Fibroblast of lung (primary cell): ENCODE measurements around the gene USH2A. TPM values are rescaled to one million over a fixed set of nuclear protein-coding genes. Genes with fewer than 3 reads are reported as not detected.

Experiments used
- DNase-seq, 2 donors: peaks; one replicate each; pipeline versions ENCODE4 v3.0.0 to v3.0.0-alpha.2; 2010; ENCODE audit warnings: low read depth in 2 of 2
- H2AFZ ChIP-seq: 2 replicates; pipeline ENCODE4 v1.5.1; 2012; ENCODE audit warnings: low read length, control low read depth, inconsistent platforms
- H3K27ac ChIP-seq: 2 replicates; pipeline ENCODE4 v1.5.1; 2011; ENCODE audit warnings: low read length, control low read depth; ENCODE audit not compliant: insufficient read depth
- H3K27me3 ChIP-seq: 2 replicates; pipeline ENCODE4 v1.5.1; 2011; ENCODE audit warnings: mild to moderate bottlenecking, low read length; ENCODE audit not compliant: control insufficient read depth, insufficient read depth
- H3K36me3 ChIP-seq: 2 replicates; pipeline ENCODE4 v1.5.1; 2011; ENCODE audit warnings: low read length; ENCODE audit not compliant: control insufficient read depth, insufficient read depth
- H3K4me1 ChIP-seq: 2 replicates; pipeline ENCODE4 v1.5.1; 2011; ENCODE audit warnings: low read length; ENCODE audit not compliant: control insufficient read depth, insufficient read depth; ENCODE audit errors: extremely low read depth
- H3K4me2 ChIP-seq: 2 replicates; pipeline ENCODE4 v1.5.1; 2011; ENCODE audit warnings: low read length, control low read depth; ENCODE audit not compliant: insufficient read depth; ENCODE audit errors: extremely low read depth
- H3K4me3 ChIP-seq, 4 experiments: fragments of 200-600 bp in 1 of 4; sonication (generic) in 1 of 4; replicated peaks in 1 of 4; 2 replicates each; pipeline ENCODE4 v1.5.1; 2011 to 2016; ENCODE audit warnings: low read length in 4 of 4, low read depth in 3 of 4, mild to moderate bottlenecking in 3 of 4, control low read depth in 2 of 4, inconsistent platforms in 1 of 4, mixed read lengths in 1 of 4; ENCODE audit not compliant: insufficient read depth in 1 of 4; ENCODE audit errors: control extremely low read depth in 1 of 4
- H3K79me2 ChIP-seq: 2 replicates; pipeline ENCODE4 v1.5.1; 2012; ENCODE audit warnings: mild to moderate bottlenecking, low read length, inconsistent platforms; ENCODE audit not compliant: control insufficient read depth, insufficient read depth
- H3K9ac ChIP-seq: 2 replicates; pipeline ENCODE4 v1.5.1; 2011; ENCODE audit warnings: mild to moderate bottlenecking, low read length, control low read depth; ENCODE audit not compliant: insufficient read depth
- H3K9me3 ChIP-seq: 2 replicates; pipeline ENCODE4 v1.5.1; 2012; ENCODE audit warnings: low read depth, low read length; ENCODE audit not compliant: control insufficient read depth, insufficient read depth
- H4K20me1 ChIP-seq: 2 replicates; pipeline ENCODE4 v1.5.1; 2011; ENCODE audit warnings: low read length; ENCODE audit not compliant: control insufficient read depth, insufficient read depth; ENCODE audit errors: extremely low read depth
- CTCF ChIP-seq, 2 donors: IDR thresholded peaks in 1 of 2; conservative IDR thresholded peaks in 1 of 2; 1 replicate in 1 of 2; 2 replicates in 1 of 2; pipeline ENCODE4 v1.5.1; 2011 to 2012; ENCODE audit warnings: low read length in 2 of 2, control low read depth in 1 of 2, inconsistent platforms in 1 of 2, low read depth in 1 of 2, mild to moderate bottlenecking in 1 of 2
- EZH2 ChIP-seq: IDR thresholded peaks from 2 replicates; pipeline ENCODE4 v1.5.1; 2012; ENCODE audit warnings: low read length, control low read depth, mild to moderate bottlenecking; ENCODE audit errors: missing control alignments
- polyA plus RNA-seq, 2 donors: library from polyadenylated mRNA; depleted of rRNA in 1 of 2; stranded (reverse) in 1 of 2; unstranded in 1 of 2; fragments of >200 nt; gene quantifications; 2 replicates each; pipeline ENCODE4 v1.2.1, GENCODE V29; 2011 to 2012; ENCODE audit warnings: missing spikeins in 1 of 2
- total RNA-seq: library from RNA; depleted of rRNA; stranded (reverse); fragments of >200 nt; gene quantifications from 2 replicates; pipeline ENCODE4 v1.2.1, GENCODE V29; 2014

The USH2A gene
- total and polyA plus RNA-seq, 2 donors (not counting 1 experiment from before 2014, with no cell fraction given), result under 0.01 to 0.01 TPM

GRCh38 chr1:215797859-215798258 is 625.4 kb downstream of the USH2A start:
- H3K4me1 ChIP-seq, result no peaks in the 10 kb centered on the region
- no peak for TF ChIP-seq EZH2
- TF ChIP-seq CTCF (conservative IDR thresholded peaks at IDR 0.05 in 1 of 2, IDR thresholded peaks at IDR 0.05 in 1 of 2; ENCODE audit: low read depth in 1 of 2, low read length in 2 of 2), result no peak
- no peak overlapping the region for H3K9ac ChIP-seq
- H3K9me3 ChIP-seq, result no peaks in the 10 kb centered on the region
- no peaks in the 10 kb centered on the region for H3K27me3 ChIP-seq
- no peaks in the 10 kb centered on the region for H3K79me2 ChIP-seq
- no peak overlapping the region for H3K27ac ChIP-seq
- peak in 1 of 2 donors; percentile 16 for DNase-seq
- no peak overlapping the region for H3K4me2 ChIP-seq
- no peaks in the 10 kb centered on the region for H3K36me3 ChIP-seq
- H4K20me1 ChIP-seq, result no peaks in the 10 kb centered on the region
- H3K4me3 ChIP-seq, result no peak overlapping the region
- H2AFZ ChIP-seq, result no peak overlapping the region

- Histone ChIP-seq H3K4me3 (no peak overlapping the region), H3K9me3 (no peaks in the 10 kb centered on the region), H3K9ac (no peak overlapping the region), H3K4me1 (peaks cover 5% of the 10 kb centered on the region), H3K79me2 (no peaks in the 10 kb centered on the region), H3K27me3 (no peaks in the 10 kb centered on the region), H4K20me1 (no peaks in the 10 kb centered on the region), H2AFZ (no peak overlapping the region), H3K36me3 (no peaks in the 10 kb centered on the region), H3K4me2 (no peak overlapping the region), H3K27ac (no peak overlapping the region)
- DNase-seq, result no peak
- TF ChIP-seq CTCF (conservative IDR thresholded peaks at IDR 0.05 in 1 of 2, IDR thresholded peaks at IDR 0.05 in 1 of 2; ENCODE audit: low read depth in 1 of 2, low read length in 2 of 2), result no peak
- no peak for TF ChIP-seq EZH2
Measured at GRCh38 chr1:215794156-215794555, 629.1 kb downstream of the USH2A start.

GRCh38 chr1:215793180-215793579 is 630.1 kb downstream of the USH2A start:
- DNase-seq, result peak; percentile 76 to 89
- H3K9me3 ChIP-seq, result no peaks in the 10 kb centered on the region
- H3K27me3 ChIP-seq, result no peaks in the 10 kb centered on the region
- peak overlapping the region; percentile 13 for H3K4me2 ChIP-seq
- H3K36me3 ChIP-seq, result no peaks in the 10 kb centered on the region
- no peak overlapping the region for H3K9ac ChIP-seq
- H3K79me2 ChIP-seq, result no peaks in the 10 kb centered on the region
- H2AFZ ChIP-seq, result no peak overlapping the region
- H4K20me1 ChIP-seq, result no peaks in the 10 kb centered on the region
- H3K27ac ChIP-seq, result no peak overlapping the region
- no peak overlapping the region for H3K4me3 ChIP-seq
- H3K4me1 ChIP-seq, result peaks cover 5% of the 10 kb centered on the region
- TF ChIP-seq EZH2, result no peak
- peak; percentile 32 to 54 for TF ChIP-seq CTCF (conservative IDR thresholded peaks at IDR 0.05 in 1 of 2, IDR thresholded peaks at IDR 0.05 in 1 of 2; ENCODE audit: low read depth in 1 of 2, low read length in 2 of 2)
